PC-3 (cell line): ENCODE measurements around the gene BHLHA9.

Source experiments
- EZH2 ChIP-seq: fragments of 300-600 bp; sonication (generic); IDR thresholded peaks from one replicate; pipeline ENCODE4 v1.6.1; 2017; ENCODE audit warnings: antibody characterized with exemption, mild to moderate bottlenecking, low read length; ENCODE audit not compliant: unreplicated experiment
- TF ChIP-seq, protein P1 (sequence below): fragments of 300-600 bp; sonication (generic); conservative IDR thresholded peaks from 2 replicates; pipeline ENCODE4 v1.5.1; 2017; ENCODE audit warnings: antibody characterized with exemption, low read depth, mild to moderate bottlenecking, low read length

DNA sequence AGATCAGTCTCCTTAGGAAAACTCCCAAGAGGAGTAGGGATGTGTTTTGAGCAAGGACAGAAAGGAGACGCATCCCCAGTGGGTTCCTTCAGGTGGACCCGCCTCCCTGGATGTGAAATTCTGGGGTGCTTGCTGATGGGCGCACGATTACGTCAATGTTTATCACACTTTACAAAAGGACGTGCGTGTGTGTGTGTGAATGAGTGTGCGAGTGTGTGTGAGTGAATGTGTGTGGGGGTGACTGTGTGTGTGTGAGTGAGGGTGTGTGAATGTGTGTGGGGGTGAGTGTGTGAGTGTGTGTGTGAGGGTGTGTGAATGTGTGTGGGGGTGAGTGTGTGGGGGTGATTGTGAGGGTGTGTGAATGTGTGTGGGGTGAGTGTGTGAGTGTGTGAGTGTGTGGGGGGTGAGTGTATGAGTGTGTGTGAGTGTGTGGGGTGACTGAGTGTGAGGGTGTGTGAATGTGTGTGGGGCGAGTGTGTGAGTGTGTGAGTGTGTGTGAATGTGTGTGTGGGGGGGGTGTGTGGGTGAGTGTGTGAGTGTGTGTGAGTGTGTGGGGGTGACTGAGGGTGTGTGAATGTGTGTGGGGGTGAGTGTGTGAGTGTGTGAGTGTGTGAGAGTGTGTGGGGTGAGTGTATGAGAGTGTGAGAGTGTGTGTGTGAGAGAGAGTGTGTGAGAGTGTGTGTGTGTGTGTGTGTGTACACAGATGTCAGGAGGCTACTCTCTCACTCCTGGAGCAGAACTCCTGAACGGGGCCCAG is 5.1 kb downstream of the BHLHA9 start:
- TF ChIP-seq EZH2: no peak
- TF ChIP-seq, protein P1, sequence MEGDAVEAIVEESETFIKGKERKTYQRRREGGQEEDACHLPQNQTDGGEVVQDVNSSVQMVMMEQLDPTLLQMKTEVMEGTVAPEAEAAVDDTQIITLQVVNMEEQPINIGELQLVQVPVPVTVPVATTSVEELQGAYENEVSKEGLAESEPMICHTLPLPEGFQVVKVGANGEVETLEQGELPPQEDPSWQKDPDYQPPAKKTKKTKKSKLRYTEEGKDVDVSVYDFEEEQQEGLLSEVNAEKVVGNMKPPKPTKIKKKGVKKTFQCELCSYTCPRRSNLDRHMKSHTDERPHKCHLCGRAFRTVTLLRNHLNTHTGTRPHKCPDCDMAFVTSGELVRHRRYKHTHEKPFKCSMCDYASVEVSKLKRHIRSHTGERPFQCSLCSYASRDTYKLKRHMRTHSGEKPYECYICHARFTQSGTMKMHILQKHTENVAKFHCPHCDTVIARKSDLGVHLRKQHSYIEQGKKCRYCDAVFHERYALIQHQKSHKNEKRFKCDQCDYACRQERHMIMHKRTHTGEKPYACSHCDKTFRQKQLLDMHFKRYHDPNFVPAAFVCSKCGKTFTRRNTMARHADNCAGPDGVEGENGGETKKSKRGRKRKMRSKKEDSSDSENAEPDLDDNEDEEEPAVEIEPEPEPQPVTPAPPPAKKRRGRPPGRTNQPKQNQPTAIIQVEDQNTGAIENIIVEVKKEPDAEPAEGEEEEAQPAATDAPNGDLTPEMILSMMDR: no peak
